Motor neuron (in vitro differentiated cells): ENCODE results near the gene POLR1H. TPM values are rescaled to one million over a fixed set of nuclear protein-coding genes. Genes with fewer than 3 reads are reported as not detected.

Experiments
- ATAC-seq, 8 experiments: fragments of 200-7000 bp; cut with Tn5 transposase; replicated peaks in 6 of 8; 2 replicates each; pipeline ENCODE4 v1.8.0; 2021; ENCODE audit warnings: mild to moderate bottlenecking in 8 of 8, moderate library complexity in 8 of 8
- H3K27ac ChIP-seq, 2 donors: fragments of 250-450 bp; sonication (Bioruptor Pico); 2 replicates each; pipeline ENCODE4 v1.9.0; 2021; ENCODE audit warnings: antibody characterized with exemption in 2 of 2, mild to moderate bottlenecking in 2 of 2, moderate library complexity in 1 of 2
- H3K4me1 ChIP-seq, 2 donors: fragments of 250-450 bp; sonication (Bioruptor Pico); replicated peaks in 1 of 2; 2 replicates each; pipeline ENCODE4 v1.6.1; 2021; ENCODE audit warnings: antibody characterized with exemption in 2 of 2, mild to moderate bottlenecking in 2 of 2, moderate library complexity in 1 of 2
- H3K4me3 ChIP-seq, 5 donors: fragments of 250-450 bp; sonication (Bioruptor Pico); 2 replicates each; pipeline ENCODE4 v1.9.0; 2021; ENCODE audit warnings: antibody characterized with exemption in 5 of 5, mild to moderate bottlenecking in 5 of 5, moderate library complexity in 4 of 5
- WGBS, 10 experiments: fragments of 450-650 bp; shearing (Covaris generic); methylation state at CpG; one replicate each; pipeline ENCODE4 v1.0.0; 2022; 5-methylcytosine and 5-hydroxymethylcytosine counted together
- in situ Hi-C, 9 experiments: fragments of 400-800 bp; cut with MboI; loops; one replicate each; pipeline ENCODE4 v1.15.0; 2021; ENCODE audit warnings: low sequenced_read_pairs in 9 of 9, low pct_unique_long_range_greater_than_20kb in 2 of 9; ENCODE audit not compliant: unreplicated experiment in 9 of 9
- total RNA-seq, 8 experiments: library from RNA; unstranded; fragments of 300-600 nt; gene quantifications; 2 replicates each; pipeline versions ENCODE4 v1.2.3 to v1.2.4, GENCODE V29; 2022

Gene POLR1H
- total RNA-seq, 8 experiments from 2014 or later: 33.3 to 62.4 (median 39.0) TPM

GRCh38 chr6:30091577-30092381 lies 30.7 kb downstream of the POLR1H start:
- in situ Hi-C loops: no loop called here
- H3K4me3 ChIP-seq: no peak overlapping the region
- no peak overlapping the region for H3K27ac ChIP-seq
- no peaks in the 10 kb centered on the region for H3K4me1 ChIP-seq
- WGBS, 10 experiments: 15 to 80% (median 36%) methylated on average over 1 to 9 of the region's 11 CpGs; no CpG with 5 or more reads in 3 of the 10 experiments
- peak in 4 of 8 experiments; percentile 15 to 94 (median 86) for ATAC-seq

- Histone ChIP-seq H3K27ac (no peak overlapping the region), H3K4me3 (no peak overlapping the region), H3K4me1 (no peaks in the 10 kb centered on the region)
- 40 to 100% (median 63%) methylated on average over 1 to 4 of the region's 6 CpGs; no CpG with 5 or more reads in 1 of the 10 experiments for WGBS, 10 experiments
- ATAC-seq: no peak
- in situ Hi-C loops: no loop called here
These were observed 31.9 kb downstream of the POLR1H start for GRCh38 chr6:30092852-30093543.

- in situ Hi-C loops: no loop called here
- Histone ChIP-seq H3K4me3 (no peak overlapping the region), H3K4me1 (no peaks in the 10 kb centered on the region), H3K27ac (no peak overlapping the region)
- WGBS, 10 experiments: 20 to 70% (median 60%) methylated on average over 1 to 5 of the region's 5 CpGs; no CpG with 5 or more reads in 1 of the 10 experiments
- no peak for ATAC-seq
These were observed 33.0 kb downstream of the POLR1H start for GRCh38 chr6:30093951-30094661.

GRCh38 chr6:30096829-30097228 lies 35.8 kb downstream of the POLR1H start:
- Histone ChIP-seq H3K27ac (no peak overlapping the region), H3K4me1 (peaks cover 0 to 3% of the 10 kb centered on the region in 2 donors), H3K4me3 (no peak overlapping the region)
- no peak for ATAC-seq
- WGBS, 10 experiments: 0 to 20% (median 6%) methylated on average over 1 of the region's 1 CpG; no CpG with 5 or more reads in 4 of the 10 experiments
- in situ Hi-C loops: no loop called here

GRCh38 chr6:30097902-30098768 lies 37.1 kb downstream of the POLR1H start:
- Histone ChIP-seq H3K4me3 (no peak overlapping the region), H3K4me1 (peaks cover 0 to 3% of the 10 kb centered on the region in 2 donors), H3K27ac (no peak overlapping the region)
- in situ Hi-C loops: no loop called here
- 17 to 80% (median 64%) methylated on average over 1 to 4 of the region's 4 CpGs; no CpG with 5 or more reads in 2 of the 10 experiments for WGBS, 10 experiments
- ATAC-seq: no peak

- no peak for ATAC-seq
- Histone ChIP-seq H3K4me3 (no peak overlapping the region), H3K27ac (no peak overlapping the region), H3K4me1 (peaks cover 0 to 3% of the 10 kb centered on the region in 2 donors)
- in situ Hi-C loops: loop anchor here in 1 of 9 experiments (25.0 kb wide), 1 partner anchor 238 kb away; no protein-coding TSS in a partner anchor
- WGBS, 10 experiments: 0 to 54% (median 14%) methylated on average over 1 to 8 of the region's 8 CpGs; no CpG with 5 or more reads in 2 of the 10 experiments
These were observed 39.1 kb downstream of the POLR1H start for GRCh38 chr6:30100154-30100553.

GRCh38 chr6:30100585-30101443 lies 39.7 kb downstream of the POLR1H start:
- WGBS, 10 experiments: 0 to 78% (median 17%) methylated on average over 2 to 20 of the region's 47 CpGs; no CpG with 5 or more reads in 1 of the 10 experiments
- H3K4me3 ChIP-seq: no peak overlapping the region
- in situ Hi-C loops: loop anchor here in 1 of 9 experiments (25.0 kb wide), 1 partner anchor 239 kb away; no protein-coding TSS in a partner anchor

GRCh38 chr6:30101444-30102413 lies 40.7 kb downstream of the POLR1H start:
- Histone ChIP-seq H3K4me1 (peaks cover 0 to 3% of the 10 kb centered on the region in 2 donors), H3K4me3 (peak overlapping the region in 3 of 5 donors; percentile 10 to 20 (median 20)), H3K27ac (no peak overlapping the region)
- ATAC-seq: peak; percentile 77 to 95 (median 92)
- in situ Hi-C loops: loop anchor here in 1 of 9 experiments (25.0 kb wide), 1 partner anchor 239 kb away; no protein-coding TSS in a partner anchor
- WGBS, 10 experiments: 0 to 9% (median 1%) methylated on average over 1 to 13 of the region's 51 CpGs; no CpG with 5 or more reads in 2 of the 10 experiments

More at GRCh38 chr6:30100585-30101443, 39.7 kb downstream of the POLR1H start:
- Histone ChIP-seq H3K27ac (no peak overlapping the region), H3K4me1 (peaks cover 0 to 3% of the 10 kb centered on the region in 2 donors)
- peak in 7 of 8 experiments; percentile 3 to 30 (median 7) for ATAC-seq

GRCh38 chr6:30102414-30102969 lies 41.4 kb downstream of the POLR1H start:
- no peak for ATAC-seq
- Histone ChIP-seq H3K27ac (no peak overlapping the region), H3K4me1 (peaks cover 0 to 3% of the 10 kb centered on the region in 2 donors), H3K4me3 (peak overlapping the region in 3 of 5 donors; percentile 10 to 20 (median 20))
- in situ Hi-C loops: loop anchor here in 1 of 9 experiments (25.0 kb wide), 1 partner anchor 240 kb away; no protein-coding TSS in a partner anchor
- 40 to 80% (median 64%) methylated on average over 1 to 4 of the region's 15 CpGs; no CpG with 5 or more reads in 5 of the 10 experiments for WGBS, 10 experiments
